ENCODE data around the gene BUD31. TPM values are rescaled to one million over a fixed set of nuclear protein-coding genes. Genes with fewer than 3 reads are reported as not detected.

The BUD31 gene
- total and polyA plus RNA-seq, 2 of the 8 experiments (the other 6 are each of a cell fraction or from before 2014, with no cell fraction given), result 46.7 to 114 TPM

GRCh38 chr7:99438573-99439480 is 30.1 kb downstream of the BUD31 start, which contains the start of the genes CPSF4 and PTCD1 (continued):
- TF ChIP-seq SAP30 (IDR thresholded peaks at IDR 0.05; ENCODE audit: insufficient read depth, insufficient replicate concordance, low read length) (no peak), TAF7 (optimal IDR thresholded peaks at IDR 0.05; ENCODE audit: borderline replicate concordance, low read depth, low read length) (peak; percentile 38), ATF2 (IDR thresholded peaks at IDR 0.05; ENCODE audit: low read length) (no peak), RXRA (IDR thresholded peaks at IDR 0.05; ENCODE audit: insufficient read depth, low read depth, low read length) (no peak), NRF1 (IDR thresholded peaks at IDR 0.05; ENCODE audit: low read depth, low read length) (peak; percentile 25; the same call in 1 of the 2 replicates), RBBP5 (IDR thresholded peaks at IDR 0.05; ENCODE audit: borderline replicate concordance, low read depth, low read length) (peak; percentile 82; the same call in 1 of the 2 replicates), POU5F1 (IDR thresholded peaks at IDR 0.05; ENCODE audit: low read depth, low read length) (no peak), POLR2A (IDR thresholded peaks at IDR 0.05; ENCODE audit: control extremely low read depth in 1 of 2, low read depth in 2 of 2, low read length in 2 of 2) (peak in 1 of 2 experiments; percentile 83; a peak in 2 of 3 replicates), POLR2AphosphoS5 (IDR thresholded peaks at IDR 0.05; ENCODE audit: low read depth, low read length) (peak; percentile 70), YY1 (IDR thresholded peaks at IDR 0.05; ENCODE audit: low read depth, low read length) (peak; percentile 67; the same call in 1 of the 2 replicates), ATF3 (IDR thresholded peaks at IDR 0.05; ENCODE audit: insufficient read depth, low read depth, low read length) (no peak), GTF2F1 (IDR thresholded peaks at IDR 0.05; ENCODE audit: borderline replicate concordance, low read depth, low read length) (peak; percentile 70; the same call in 1 of the 2 replicates), SP1 (IDR thresholded peaks at IDR 0.05; ENCODE audit: low read depth, low read length) (peak; percentile 13; the same call in 1 of the 2 replicates), EP300 (IDR thresholded peaks at IDR 0.05; ENCODE audit: borderline replicate concordance in 1 of 2, low read depth in 2 of 2, low read length in 2 of 2) (peak in 1 of 2 experiments; percentile 49; a peak in 1 of 3 replicates), PHF8 (conservative IDR thresholded peaks at IDR 0.05; ENCODE audit: low read depth, low read length) (peak; percentile 99), TCF12 (IDR thresholded peaks at IDR 0.05; ENCODE audit: low read depth, low read length) (no peak), SIN3A (conservative IDR thresholded peaks at IDR 0.05 in 1 of 2, IDR thresholded peaks at IDR 0.05 in 1 of 2; ENCODE audit: low read depth in 1 of 2, low read length in 2 of 2) (peak in 1 of 2 experiments; percentile 81; a peak in 1 of 4 replicates), SP2 (IDR thresholded peaks at IDR 0.05; ENCODE audit: low read length) (no peak)
- TF ChIP-seq, protein P1, sequence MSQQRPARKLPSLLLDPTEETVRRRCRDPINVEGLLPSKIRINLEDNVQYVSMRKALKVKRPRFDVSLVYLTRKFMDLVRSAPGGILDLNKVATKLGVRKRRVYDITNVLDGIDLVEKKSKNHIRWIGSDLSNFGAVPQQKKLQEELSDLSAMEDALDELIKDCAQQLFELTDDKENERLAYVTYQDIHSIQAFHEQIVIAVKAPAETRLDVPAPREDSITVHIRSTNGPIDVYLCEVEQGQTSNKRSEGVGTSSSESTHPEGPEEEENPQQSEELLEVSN (IDR thresholded peaks at IDR 0.05), result peak; percentile 56
